ENCODE results near the gene CDKAL1.

The CDKAL1 gene

GRCh38 chr6:21135484-21136013 lies 601.3 kb downstream of the CDKAL1 start:
- Histone ChIP-seq H3K79me2 (ENCODE audit: insufficient read depth, low read depth) (no peaks in the 10 kb centered on the region), H2AFZ (ENCODE audit: low read depth) (no peak overlapping the region), H3K27me3 (ENCODE audit: insufficient read depth, low read depth) (no peaks in the 10 kb centered on the region), H3K36me3 (ENCODE audit: insufficient read depth) (no peaks in the 10 kb centered on the region), H3K9ac (no peak overlapping the region), H3K4me1 (ENCODE audit: low read depth, poor library complexity, severe bottlenecking) (no peaks in the 10 kb centered on the region), H3K27ac (no peak overlapping the region), H4K20me1 (ENCODE audit: insufficient read depth) (no peaks in the 10 kb centered on the region), H3K4me2 (no peak overlapping the region), H3K4me3 (IDR thresholded peaks at IDR 0.05; ENCODE audit: insufficient read depth, low read depth, low read length) (no peak overlapping the region)
- no peak for TF ChIP-seq CTCF (conservative IDR thresholded peaks at IDR 0.05; ENCODE audit: low read depth, low read length)

- Histone ChIP-seq H3K27ac (no peak overlapping the region), H2AFZ (ENCODE audit: low read depth) (no peak overlapping the region), H3K4me3 (IDR thresholded peaks at IDR 0.05; ENCODE audit: insufficient read depth, low read depth, low read length) (no peak overlapping the region), H3K4me1 (ENCODE audit: low read depth, poor library complexity, severe bottlenecking) (no peaks in the 10 kb centered on the region), H3K4me2 (no peak overlapping the region), H3K36me3 (ENCODE audit: insufficient read depth) (no peaks in the 10 kb centered on the region), H3K27me3 (ENCODE audit: insufficient read depth, low read depth) (no peaks in the 10 kb centered on the region), H3K9ac (no peak overlapping the region), H3K79me2 (ENCODE audit: insufficient read depth, low read depth) (no peaks in the 10 kb centered on the region), H4K20me1 (ENCODE audit: insufficient read depth) (no peaks in the 10 kb centered on the region)
- no peak for TF ChIP-seq CTCF (conservative IDR thresholded peaks at IDR 0.05; ENCODE audit: low read depth, low read length)
Observed at GRCh38 chr6:21137700-21138335, 603.6 kb downstream of the CDKAL1 start.

- Histone ChIP-seq H3K79me2 (ENCODE audit: insufficient read depth, low read depth) (no peaks in the 10 kb centered on the region), H3K9ac (no peak overlapping the region), H3K4me1 (ENCODE audit: low read depth, poor library complexity, severe bottlenecking) (no peaks in the 10 kb centered on the region), H4K20me1 (ENCODE audit: insufficient read depth) (no peaks in the 10 kb centered on the region), H3K27ac (no peak overlapping the region), H3K27me3 (ENCODE audit: insufficient read depth, low read depth) (no peaks in the 10 kb centered on the region), H2AFZ (ENCODE audit: low read depth) (no peak overlapping the region), H3K4me2 (no peak overlapping the region), H3K36me3 (ENCODE audit: insufficient read depth) (no peaks in the 10 kb centered on the region), H3K4me3 (IDR thresholded peaks at IDR 0.05; ENCODE audit: insufficient read depth, low read depth, low read length) (no peak overlapping the region)
- no peak for TF ChIP-seq CTCF (conservative IDR thresholded peaks at IDR 0.05; ENCODE audit: low read depth, low read length)
Observed at GRCh38 chr6:21138336-21139069, 604.2 kb downstream of the CDKAL1 start.

- Histone ChIP-seq H3K4me2 (no peak overlapping the region), H3K36me3 (ENCODE audit: insufficient read depth) (no peaks in the 10 kb centered on the region), H4K20me1 (ENCODE audit: insufficient read depth) (no peaks in the 10 kb centered on the region), H3K4me3 (IDR thresholded peaks at IDR 0.05; ENCODE audit: insufficient read depth, low read depth, low read length) (no peak overlapping the region), H3K9ac (no peak overlapping the region), H3K27ac (no peak overlapping the region), H3K27me3 (ENCODE audit: insufficient read depth, low read depth) (no peaks in the 10 kb centered on the region), H3K4me1 (ENCODE audit: low read depth, poor library complexity, severe bottlenecking) (no peaks in the 10 kb centered on the region), H2AFZ (ENCODE audit: low read depth) (no peak overlapping the region), H3K79me2 (ENCODE audit: insufficient read depth, low read depth) (no peaks in the 10 kb centered on the region)
- TF ChIP-seq CTCF (conservative IDR thresholded peaks at IDR 0.05; ENCODE audit: low read depth, low read length): no peak
Observed at GRCh38 chr6:21140966-21141365, 606.7 kb downstream of the CDKAL1 start.
